Stimulated activated memory B cell treated with anti-CD40 and anti-IgM and Interleukin-4, amounts not matched to agents 10 μg/mL and 1 μg/mL and 100 μg/mL, for 72 hours (primary cell): Measurements from ENCODE around the gene VWA8.
"Not testable (repeated sequence)": the region's sequence is repeated elsewhere in the genome, so short reads cannot be mapped to it uniquely, and the experiment has no call there.

Experiments
- ATAC-seq: fragments of 150-1000 bp; cut with Tn5 transposase; 2 replicates; pipeline ENCODE4 v1.10.0; 2021
- H3K27ac Mint-ChIP-seq: one replicate; pipeline ENCODE4 v1.8.0; 2022; ENCODE audit warnings: mild to moderate bottlenecking, mixed read lengths
- H3K27me3 Mint-ChIP-seq: one replicate; pipeline ENCODE4 v1.8.0; 2022; ENCODE audit warnings: mixed read lengths
- H3K36me3 Mint-ChIP-seq: one replicate; pipeline ENCODE4 v1.8.0; 2022; ENCODE audit warnings: mixed read lengths
- H3K4me1 Mint-ChIP-seq: one replicate; pipeline ENCODE4 v1.8.0; 2022; ENCODE audit warnings: mixed read lengths
- H3K4me3 Mint-ChIP-seq: one replicate; pipeline ENCODE4 v1.8.0; 2022; ENCODE audit warnings: mild to moderate bottlenecking, moderate library complexity, mixed read lengths
- H3K9me3 Mint-ChIP-seq: one replicate; pipeline ENCODE4 v1.8.0; 2022; ENCODE audit warnings: mixed read lengths

Gene VWA8

GRCh38 chr13:41545432-41545707 lies 415.5 kb downstream of the VWA8 start:
- no peak overlapping the region for H3K4me3 Mint-ChIP-seq
- no peak for ATAC-seq
- H3K4me1 Mint-ChIP-seq, result no peaks in the 10 kb centered on the region
- H3K36me3 Mint-ChIP-seq, result no peaks in the 10 kb centered on the region
- H3K27me3 Mint-ChIP-seq, result peaks cover 29% of the 10 kb centered on the region
- no peaks in the 10 kb centered on the region for H3K9me3 Mint-ChIP-seq
- no peak overlapping the region for H3K27ac Mint-ChIP-seq

- H3K9me3 Mint-ChIP-seq, result no peaks in the 10 kb centered on the region
- peaks cover 29% of the 10 kb centered on the region for H3K27me3 Mint-ChIP-seq
- no peaks in the 10 kb centered on the region for H3K36me3 Mint-ChIP-seq
- no peak overlapping the region for H3K4me3 Mint-ChIP-seq
- no peak for ATAC-seq
- H3K4me1 Mint-ChIP-seq, result no peaks in the 10 kb centered on the region
- H3K27ac Mint-ChIP-seq, result no peak overlapping the region
Measured at GRCh38 chr13:41543664-41544300, 417.1 kb downstream of the VWA8 start.

- H3K9me3 Mint-ChIP-seq, H3K27ac Mint-ChIP-seq, H3K36me3 Mint-ChIP-seq, H3K4me3 Mint-ChIP-seq, ATAC-seq, H3K4me1 Mint-ChIP-seq: not testable (repeated sequence)
- H3K27me3 Mint-ChIP-seq, result peaks cover 29% of the 10 kb centered on the region
Measured at GRCh38 chr13:41542799-41543198, 418.1 kb downstream of the VWA8 start.

- H3K36me3 Mint-ChIP-seq, result no peaks in the 10 kb centered on the region
- H3K9me3 Mint-ChIP-seq, result no peaks in the 10 kb centered on the region
- H3K27me3 Mint-ChIP-seq, result peaks cover 29% of the 10 kb centered on the region
- H3K4me3 Mint-ChIP-seq, result no peak overlapping the region
- ATAC-seq, result no peak
- H3K27ac Mint-ChIP-seq, result no peak overlapping the region
- no peaks in the 10 kb centered on the region for H3K4me1 Mint-ChIP-seq
Measured at GRCh38 chr13:41542281-41542680, 418.6 kb downstream of the VWA8 start.

- no peak for ATAC-seq
- H3K36me3 Mint-ChIP-seq, result no peaks in the 10 kb centered on the region
- no peak overlapping the region for H3K4me3 Mint-ChIP-seq
- H3K9me3 Mint-ChIP-seq, result no peaks in the 10 kb centered on the region
- H3K27ac Mint-ChIP-seq, result no peak overlapping the region
- H3K4me1 Mint-ChIP-seq, result no peaks in the 10 kb centered on the region
- peaks cover 29% of the 10 kb centered on the region for H3K27me3 Mint-ChIP-seq
Measured at GRCh38 chr13:41541142-41541938, 419.6 kb downstream of the VWA8 start.

- H3K4me3 Mint-ChIP-seq, H3K9me3 Mint-ChIP-seq, ATAC-seq, H3K27ac Mint-ChIP-seq, H3K4me1 Mint-ChIP-seq, H3K36me3 Mint-ChIP-seq: not testable (repeated sequence)
- H3K27me3 Mint-ChIP-seq, result peaks cover 18% of the 10 kb centered on the region
Measured at GRCh38 chr13:41540240-41540639, 420.7 kb downstream of the VWA8 start.

- ATAC-seq, result no peak
- Mint-ChIP-seq H3K9me3 (no peaks in the 10 kb centered on the region), H3K4me1 (no peaks in the 10 kb centered on the region), H3K27me3 (peaks cover 3% of the 10 kb centered on the region), H3K27ac (no peak overlapping the region), H3K36me3 (no peaks in the 10 kb centered on the region), H3K4me3 (no peak overlapping the region)
Measured at GRCh38 chr13:41533266-41534052, 427.4 kb downstream of the VWA8 start.

GRCh38 chr13:41528021-41528420 lies 432.9 kb downstream of the VWA8 start:
- no peak overlapping the region for H3K27ac Mint-ChIP-seq

GRCh38 chr13:41520660-41521630 lies 440.0 kb downstream of the VWA8 start:
- H3K4me3 Mint-ChIP-seq, result no peak overlapping the region
- no peak for ATAC-seq
- H3K4me1 Mint-ChIP-seq, result no peaks in the 10 kb centered on the region
- H3K27me3 Mint-ChIP-seq, result no peaks in the 10 kb centered on the region
- H3K36me3 Mint-ChIP-seq, result no peaks in the 10 kb centered on the region
- peak overlapping the region; percentile 19 for H3K27ac Mint-ChIP-seq
- peaks cover 3% of the 10 kb centered on the region for H3K9me3 Mint-ChIP-seq

More at GRCh38 chr13:41528021-41528420, 432.9 kb downstream of the VWA8 start:
- no peaks in the 10 kb centered on the region for H3K36me3 Mint-ChIP-seq
- H3K4me3 Mint-ChIP-seq, result no peak overlapping the region
- peaks cover 17% of the 10 kb centered on the region for H3K27me3 Mint-ChIP-seq
- H3K9me3 Mint-ChIP-seq, result peaks cover 3% of the 10 kb centered on the region
- ATAC-seq, result no peak
- H3K4me1 Mint-ChIP-seq, result no peaks in the 10 kb centered on the region

GRCh38 chr13:41520016-41520659 lies 440.8 kb downstream of the VWA8 start:
- H3K27ac Mint-ChIP-seq, result peak overlapping the region; percentile 19
- no peak overlapping the region for H3K4me3 Mint-ChIP-seq
- no peaks in the 10 kb centered on the region for H3K36me3 Mint-ChIP-seq
- H3K9me3 Mint-ChIP-seq, result peaks cover 1% of the 10 kb centered on the region
- ATAC-seq, result no peak
- no peaks in the 10 kb centered on the region for H3K27me3 Mint-ChIP-seq
- H3K4me1 Mint-ChIP-seq, result no peaks in the 10 kb centered on the region
